A673 (cell line): ENCODE data around the gene CMTM4. TPM values are rescaled to one million over a fixed set of nuclear protein-coding genes. Genes with fewer than 3 reads are reported as not detected.
A peak's percentile ranks its signal among the peaks of the same experiment; 100 is the strongest.

Experiments
- BruUV-seq: library from RNA; stranded (reverse); fragments of 400-500 nt; replicated peaks from 2 replicates; lab custom pipeline; 2021; lab: Mats Ljungman, UMichigan
- CTCF ChIA-PET: fragments of 300-600 bp; sonication (Branson Sonifier 250); formaldehyde crosslinking; loops from one replicate; lab custom pipeline; 2022; ENCODE audit warnings: antibody characterized with exemption; lab: Charles Lee
- POLR2A ChIA-PET: fragments of 300-600 bp; sonication (Branson Sonifier 250); formaldehyde crosslinking; loops from one replicate; lab custom pipeline; 2022; ENCODE audit warnings: antibody characterized with exemption; ENCODE audit not compliant: low non-redundant PET; lab: Charles Lee
- DNase-seq: peaks from one replicate; pipeline ENCODE4 v3.0.0-alpha.2; 2015; ENCODE audit warnings: low spot score
- H3K27ac ChIP-seq: fragments of 200-600 bp; sonication (generic); 2 replicates; pipeline ENCODE4 v1.5.1; 2016; ENCODE audit warnings: mixed run types, low read depth, mild to moderate bottlenecking, mixed read lengths, antibody characterized with exemption, low read length; ENCODE audit not compliant: poor library complexity, severe bottlenecking
- H3K27me3 ChIP-seq: fragments of 200-600 bp; sonication (generic); replicated peaks from 2 replicates; pipeline ENCODE4 v1.6.1; 2017; ENCODE audit warnings: mixed run types, low read depth, mild to moderate bottlenecking, mixed read lengths, antibody characterized with exemption, low read length; ENCODE audit not compliant: insufficient read depth, poor library complexity
- H3K36me3 ChIP-seq: fragments of 200-600 bp; sonication (generic); 2 replicates; pipeline ENCODE4 v1.6.1; 2016; ENCODE audit warnings: mixed run types, mild to moderate bottlenecking, mixed read lengths, antibody characterized with exemption, low read length; ENCODE audit not compliant: insufficient read depth, poor library complexity, severe bottlenecking
- H3K4me1 ChIP-seq: fragments of 200-600 bp; sonication (generic); 2 replicates; pipeline ENCODE4 v1.6.1; 2017; ENCODE audit warnings: mixed run types, mild to moderate bottlenecking, mixed read lengths, antibody characterized with exemption, low read length; ENCODE audit not compliant: insufficient read depth, poor library complexity, severe bottlenecking
- H3K4me3 ChIP-seq: fragments of 200-600 bp; sonication (generic); 2 replicates; pipeline ENCODE4 v1.5.1; 2016; ENCODE audit warnings: low read depth, mixed run types, mild to moderate bottlenecking, mixed read lengths, low read length; ENCODE audit not compliant: poor library complexity, severe bottlenecking
- H3K9me3 ChIP-seq: fragments of 200-600 bp; sonication (generic); 2 replicates; pipeline ENCODE4 v1.6.1; 2016; ENCODE audit warnings: mixed run types, low read depth, mild to moderate bottlenecking, mixed read lengths, antibody characterized with exemption, low read length; ENCODE audit not compliant: poor library complexity, severe bottlenecking
- CTCF ChIP-seq: fragments of 300-800, 200-600 bp; sonication (generic); conservative IDR thresholded peaks from 2 replicates; pipeline ENCODE4 v1.5.1; 2017; ENCODE audit warnings: low read depth, mild to moderate bottlenecking, antibody characterized with exemption, low read length, moderate library complexity, mixed read lengths
- EZH2 ChIP-seq: fragments of 200-600 bp; sonication (generic); IDR thresholded peaks from 2 replicates; pipeline ENCODE4 v1.6.1; 2017; ENCODE audit warnings: borderline replicate concordance, low read depth, mild to moderate bottlenecking, mixed read lengths, antibody characterized with exemption, low read length; ENCODE audit not compliant: poor library complexity, severe bottlenecking
- intact Hi-C: fragments of 100-400 bp; cut with micrococcal nuclease; formaldehyde crosslinking; loops from one replicate; pipeline ENCODE4 v1.10.0; 2022; ENCODE audit not compliant: unreplicated experiment
- total RNA-seq: library from RNA; stranded (reverse); gene quantifications from 2 replicates; pipeline ENCODE4 v1.2.3, GENCODE V29; 2021

CMTM4 gene
- total RNA-seq, 1 experiment from 2014 or later, result 30.3 TPM

DNA sequence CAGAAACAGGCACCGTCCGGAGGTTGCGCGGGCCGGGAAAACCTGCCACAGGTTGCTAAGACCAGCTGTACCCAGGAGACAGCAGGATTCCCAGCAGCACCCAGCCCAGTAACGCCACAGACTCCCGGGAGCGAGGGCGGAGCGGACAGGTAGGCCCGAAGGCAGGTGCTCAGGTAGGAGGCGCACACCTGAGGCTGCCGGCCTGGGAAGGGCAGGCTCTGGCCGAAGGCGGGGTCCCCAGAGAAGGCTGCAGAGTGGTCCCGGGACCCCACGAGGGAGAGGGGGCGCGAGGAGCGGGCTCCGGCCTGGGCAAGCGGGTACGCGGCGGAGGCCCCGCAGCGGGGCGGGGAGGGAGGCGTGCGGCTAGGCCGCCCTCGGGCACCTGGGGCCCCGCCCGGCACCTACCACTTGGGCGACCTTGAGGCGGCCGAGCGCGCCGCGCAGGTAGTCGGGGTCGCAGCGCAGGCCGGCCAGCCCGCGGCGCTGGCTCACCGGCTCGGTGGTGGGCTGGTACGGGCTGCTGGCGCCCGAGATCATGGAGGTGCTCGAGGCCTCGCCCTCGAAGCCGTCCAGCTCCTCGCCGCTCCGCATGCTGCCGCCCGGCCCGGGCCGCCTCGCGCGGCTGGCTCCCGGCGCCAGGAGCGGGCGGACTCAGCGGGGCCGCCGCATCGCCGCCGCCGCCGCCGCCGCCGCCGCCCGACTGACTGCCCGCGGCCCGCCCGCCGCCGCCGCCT is 441 bp downstream of the CMTM4 start:
- TF ChIP-seq EZH2, result no peak
- TF ChIP-seq CTCF, result no peak
- Histone ChIP-seq H3K4me1 (peaks cover 13% of the 10 kb centered on the region), H3K27ac (peak overlapping the region; percentile 71), H3K4me3 (peak overlapping the region; percentile 81), H3K9me3 (no peaks in the 10 kb centered on the region), H3K27me3 (no peaks in the 10 kb centered on the region), H3K36me3 (no peaks in the 10 kb centered on the region)
- DNase-seq, result peak; percentile 23
- POLR2A ChIA-PET, result interaction anchor here (0.7 kb wide), 1 partner anchor 9 kb away, joined by 3 read pairs; no protein-coding TSS in a partner anchor
- no TSS peak for BruUV-seq
- CTCF ChIA-PET, result interaction anchor here (1.4 kb wide), 1 partner anchor 45 kb away, joined by 3 read pairs; no protein-coding TSS in a partner anchor
- intact Hi-C loops, result no loop called here

GRCh38 chr16:66695471-66695934 is 1.0 kb downstream of the CMTM4 start:
- no peaks in the 10 kb centered on the region for H3K9me3 ChIP-seq
- TF ChIP-seq EZH2, result no peak
- no peak for TF ChIP-seq CTCF
- no peaks in the 10 kb centered on the region for H3K27me3 ChIP-seq
- peak overlapping the region; percentile 81 for H3K4me3 ChIP-seq
- ChIA-PET CTCF (no interaction called here), POLR2A (interaction anchor here (0.7 kb wide), 1 partner anchor 10 kb away, joined by 3 read pairs; no protein-coding TSS in a partner anchor)
- no peak for DNase-seq
- no peak overlapping the region for H3K27ac ChIP-seq
- no peaks in the 10 kb centered on the region for H3K36me3 ChIP-seq
- BruUV-seq, result no TSS peak
- peaks cover 13% of the 10 kb centered on the region for H3K4me1 ChIP-seq
- intact Hi-C loops, result no loop called here

DNA sequence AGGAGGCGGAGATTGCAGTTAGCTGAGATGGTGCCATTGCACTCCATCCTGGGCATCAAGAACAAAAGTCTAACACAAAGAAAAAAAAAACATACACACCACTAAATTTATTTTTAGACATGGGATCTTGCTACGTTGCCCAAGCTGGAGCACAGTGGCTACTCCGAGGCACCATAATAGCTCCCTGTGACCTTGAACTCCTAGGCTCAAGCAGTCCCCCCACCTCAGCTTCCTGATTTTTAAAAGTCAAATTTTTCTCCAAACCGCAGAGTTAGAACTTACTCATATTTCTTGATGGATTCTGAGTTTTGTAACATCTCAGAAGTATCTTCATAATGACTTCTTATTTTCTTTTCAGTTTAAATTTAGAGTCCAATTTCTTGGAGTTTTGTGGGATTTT is 3.4 kb downstream of the CMTM4 start:
- POLR2A ChIA-PET, result no interaction called here
- H3K36me3 ChIP-seq, result no peaks in the 10 kb centered on the region
- H3K27me3 ChIP-seq, result no peaks in the 10 kb centered on the region
- H3K9me3 ChIP-seq, result no peaks in the 10 kb centered on the region
- CTCF ChIA-PET, result no interaction called here
- TF ChIP-seq EZH2, result no peak
- intact Hi-C loops, result no loop called here
- no TSS peak for BruUV-seq
- H3K27ac ChIP-seq, result no peak overlapping the region
- peaks cover 13% of the 10 kb centered on the region for H3K4me1 ChIP-seq
- no peak overlapping the region for H3K4me3 ChIP-seq
- no peak for DNase-seq
